Stimulated activated CD8-positive, alpha-beta memory T cell treated with anti-CD3 and anti-CD28 coated beads, Interleukin-4, amount 100 ng/mL, for 1 hour (primary cell): ENCODE data around the gene TRMT61A.

Experiments used
- DNase-seq, 2 donors: peaks; one replicate each; pipeline ENCODE4 v3.0.0-alpha.2; 2020; ENCODE audit warnings: low read depth in 2 of 2, low spot score in 1 of 2

Gene TRMT61A

GRCh38 chr14:103528587-103529382 is at the start of gene TRMT61A:
Gene TRMT61A, plus strand, starts transcription at chr14:103529196. Its CDS starts 783 bp downstream, at chr14:103529979.
- peak; percentile 55 to 61 for DNase-seq

GRCh38 chr14:103480595-103480994 is 48.4 kb upstream of the TRMT61A start:
- no peak for DNase-seq

- no peak for DNase-seq
Observed at GRCh38 chr14:103483600-103483999, 45.4 kb upstream of the TRMT61A start.

DNA sequence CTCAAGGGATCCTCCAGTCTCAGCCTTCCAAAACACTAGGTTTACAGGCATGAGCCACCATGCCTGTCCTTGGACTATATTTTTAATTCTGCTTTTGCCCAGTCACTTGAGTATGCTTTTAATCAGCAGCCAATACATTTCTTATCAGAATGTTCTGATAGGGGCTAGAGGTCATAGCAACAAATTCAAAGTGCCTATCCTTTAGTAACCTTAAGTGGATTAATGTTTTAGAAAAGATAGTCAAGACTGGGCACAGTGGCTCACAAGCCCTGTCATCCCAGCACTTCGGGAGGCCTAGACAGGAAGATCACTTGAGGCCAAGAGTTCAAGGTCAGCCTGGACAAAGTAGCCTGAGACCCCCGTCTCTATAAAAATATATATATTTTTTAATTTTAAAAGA is 43.5 kb upstream of the TRMT61A start:
- DNase-seq, result no peak

- no peak for DNase-seq
Observed at GRCh38 chr14:103488071-103488470, 40.9 kb upstream of the TRMT61A start.

DNA sequence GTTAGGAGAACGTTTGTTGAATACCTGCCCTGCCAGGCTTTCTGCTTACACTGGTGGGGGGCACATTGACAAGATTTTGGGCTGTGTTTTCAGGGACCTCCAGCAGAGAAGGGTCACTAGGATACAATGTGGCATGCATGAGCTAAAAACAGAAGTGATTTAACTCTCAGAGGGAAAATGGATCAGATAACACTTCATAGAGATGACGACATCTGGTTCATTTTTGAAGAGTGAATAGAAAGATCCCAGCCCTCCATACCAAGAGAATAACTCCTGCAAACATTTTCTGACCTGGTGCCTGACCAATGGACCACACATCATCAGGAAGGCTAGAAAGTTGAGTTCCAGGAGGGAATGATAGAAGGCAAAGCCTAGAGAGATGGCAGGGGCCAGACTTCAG is 40.0 kb upstream of the TRMT61A start:
- no peak for DNase-seq

- DNase-seq, result no peak
Observed at GRCh38 chr14:103489621-103490020, 39.4 kb upstream of the TRMT61A start.

DNA sequence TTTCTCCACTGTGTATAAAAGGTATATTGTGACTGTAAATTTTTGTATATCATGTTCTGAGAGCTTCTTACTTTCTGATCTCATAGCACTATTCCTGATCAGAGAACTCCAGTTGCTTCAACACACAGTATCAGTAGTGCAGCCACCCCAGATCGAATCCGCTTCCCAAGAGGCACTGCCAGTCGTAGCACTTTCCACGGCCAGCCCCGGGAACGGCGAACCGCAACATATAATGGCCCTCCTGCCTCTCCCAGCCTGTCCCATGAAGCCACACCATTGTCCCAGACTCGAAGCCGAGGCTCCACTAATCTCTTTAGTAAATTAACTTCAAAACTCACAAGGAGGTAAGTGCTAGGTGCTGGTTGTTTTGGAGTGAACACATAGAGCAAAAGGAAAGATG is 37.3 kb upstream of the TRMT61A start:
- DNase-seq, result no peak

GRCh38 chr14:103492156-103492925 is 36.7 kb upstream of the TRMT61A start:
- no peak for DNase-seq

- DNase-seq, result no peak
Observed at GRCh38 chr14:103495854-103496253, 33.1 kb upstream of the TRMT61A start.

- DNase-seq, result no peak
Observed at GRCh38 chr14:103496776-103497175, 32.2 kb upstream of the TRMT61A start.

DNA sequence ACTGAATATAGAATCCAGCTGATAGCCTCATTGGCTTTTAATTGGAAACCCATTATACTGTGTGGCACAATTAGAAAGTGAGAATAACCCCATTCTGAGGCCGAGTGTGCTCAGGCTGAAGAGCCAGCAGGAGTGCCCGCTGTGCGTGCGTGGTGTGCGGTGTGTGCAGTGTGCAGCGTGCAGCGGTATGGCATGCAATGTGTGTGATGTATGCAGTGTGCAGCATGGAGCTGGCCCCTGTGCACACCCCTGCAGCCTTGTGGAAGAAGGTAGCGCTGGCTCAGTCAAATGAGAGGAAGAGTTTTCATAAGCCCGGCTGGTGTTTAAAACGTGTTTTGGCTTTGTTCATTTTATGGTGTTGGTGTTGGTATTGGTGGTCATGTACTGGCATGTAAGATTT is 29.3 kb upstream of the TRMT61A start:
- no peak for DNase-seq

- DNase-seq, result peak; percentile 60 to 66
Observed at GRCh38 chr14:103500148-103500990, 28.6 kb upstream of the TRMT61A start.

DNA sequence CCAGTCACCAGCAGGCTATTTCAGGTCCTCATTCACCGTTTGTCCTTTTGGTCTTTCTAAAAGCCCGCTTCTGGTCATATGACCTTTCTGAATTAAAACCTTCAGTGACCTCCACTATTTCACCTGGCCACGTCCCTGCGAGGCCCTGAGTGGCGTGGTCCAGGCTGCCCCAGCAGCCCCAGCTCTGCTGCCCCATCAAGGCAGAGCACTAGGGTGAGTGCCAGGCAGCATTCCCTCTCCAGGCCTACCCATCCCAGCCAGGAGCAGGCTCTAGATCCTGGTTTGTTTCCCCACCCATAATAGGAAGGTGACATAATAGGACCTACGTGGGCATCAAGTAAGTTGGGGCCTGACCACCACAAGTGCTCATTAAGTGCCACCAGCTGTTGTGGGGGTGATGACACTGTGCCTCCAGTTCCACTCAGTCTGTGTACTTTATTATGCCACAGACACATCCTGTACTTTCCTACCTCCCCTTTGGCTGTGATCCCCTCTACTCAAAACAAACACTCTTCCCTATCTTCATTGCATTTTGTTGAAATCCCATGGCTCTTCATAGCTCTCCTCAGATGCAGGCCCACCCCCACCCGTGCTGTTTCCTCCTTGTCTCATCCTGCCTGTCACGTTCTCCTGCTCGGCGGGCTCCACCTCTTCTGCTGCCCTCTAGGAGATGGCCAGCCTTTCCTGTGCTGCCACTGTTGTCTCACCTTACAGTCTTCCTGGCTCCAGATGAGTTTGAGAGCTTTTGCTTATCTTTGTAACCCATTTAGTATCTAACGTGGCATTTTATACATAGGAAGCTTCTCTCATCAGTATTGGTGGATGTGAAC is 27.7 kb upstream of the TRMT61A start:
- DNase-seq, result no peak

- no peak for DNase-seq
Observed at GRCh38 chr14:103501921-103502669, 26.9 kb upstream of the TRMT61A start.

DNA sequence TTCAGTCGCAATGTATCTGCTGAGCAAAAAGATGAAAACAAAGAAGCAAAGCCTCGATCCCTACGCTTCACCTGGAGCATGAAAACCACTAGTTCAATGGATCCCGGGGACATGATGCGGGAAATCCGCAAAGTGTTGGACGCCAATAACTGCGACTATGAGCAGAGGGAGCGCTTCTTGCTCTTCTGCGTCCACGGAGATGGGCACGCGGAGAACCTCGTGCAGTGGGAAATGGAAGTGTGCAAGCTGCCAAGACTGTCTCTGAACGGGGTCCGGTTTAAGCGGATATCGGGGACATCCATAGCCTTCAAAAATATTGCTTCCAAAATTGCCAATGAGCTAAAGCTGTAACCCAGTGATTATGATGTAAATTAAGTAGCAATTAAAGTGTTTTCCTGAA is 26.1 kb upstream of the TRMT61A start:
- no peak for DNase-seq

DNA sequence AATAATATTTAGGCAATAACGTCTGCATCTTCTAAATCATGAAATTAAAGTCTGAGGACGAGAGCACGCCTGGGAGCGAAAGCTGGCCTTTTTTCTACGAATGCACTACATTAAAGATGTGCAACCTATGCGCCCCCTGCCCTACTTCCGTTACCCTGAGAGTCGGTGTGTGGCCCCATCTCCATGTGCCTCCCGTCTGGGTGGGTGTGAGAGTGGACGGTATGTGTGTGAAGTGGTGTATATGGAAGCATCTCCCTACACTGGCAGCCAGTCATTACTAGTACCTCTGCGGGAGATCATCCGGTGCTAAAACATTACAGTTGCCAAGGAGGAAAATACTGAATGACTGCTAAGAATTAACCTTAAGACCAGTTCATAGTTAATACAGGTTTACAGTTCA is 25.7 kb upstream of the TRMT61A start:
- DNase-seq, result no peak

DNA sequence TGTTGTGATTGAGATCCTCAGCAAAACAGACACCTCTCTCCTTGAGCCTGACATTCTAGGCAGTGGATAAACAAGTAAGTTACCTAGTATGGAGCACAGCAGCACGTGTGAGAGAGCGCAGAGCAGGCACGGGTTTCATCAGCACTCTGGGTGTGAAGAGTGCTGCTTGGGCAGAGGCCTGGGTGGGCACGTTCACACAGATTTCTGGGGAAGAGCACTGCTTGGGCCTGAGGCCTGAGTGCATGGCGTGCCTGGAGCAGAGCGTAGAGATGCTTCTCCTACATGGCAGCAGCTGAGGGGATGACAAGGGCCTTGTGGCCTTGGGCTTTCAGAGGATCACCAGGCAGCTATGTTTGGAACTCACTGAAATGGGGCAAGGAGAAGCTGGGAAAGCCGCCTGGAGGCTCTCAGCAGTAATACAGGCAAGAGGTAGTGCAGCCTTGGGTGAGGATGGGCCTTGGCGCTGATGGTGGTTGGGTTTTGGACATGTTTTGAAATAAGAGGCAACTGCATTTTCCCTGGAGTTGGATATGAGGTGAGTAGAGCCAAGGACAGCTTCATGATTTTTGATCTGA is 23.9 kb upstream of the TRMT61A start:
- no peak for DNase-seq

DNA sequence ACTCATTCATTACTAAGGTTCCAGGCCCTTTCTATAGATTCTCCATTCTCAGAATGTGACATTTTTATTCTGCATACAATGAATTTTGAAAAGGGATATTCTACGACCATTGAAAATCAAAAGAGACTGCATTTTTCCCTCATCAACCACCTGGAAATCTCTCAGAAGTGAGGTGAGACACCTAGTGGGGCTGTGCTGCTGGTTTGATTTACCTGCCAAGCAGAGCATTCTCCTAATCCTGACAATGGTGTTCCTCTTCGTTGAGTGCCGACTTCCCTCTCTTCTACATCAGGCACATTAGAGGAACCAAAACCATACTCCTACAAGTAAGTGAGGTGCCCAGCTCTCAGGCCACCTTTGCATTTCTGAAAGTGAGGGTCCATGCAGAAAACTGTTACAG is 21.2 kb upstream of the TRMT61A start:
- DNase-seq, result no peak
